Mesendoderm (in vitro differentiated cells): ENCODE results near the gene MC1R.
A peak's percentile ranks its signal among the peaks of the same experiment; 100 is the strongest.

ENCODE experiments used
- DNase-seq: peaks from one replicate; pipeline ENCODE4 v3.0.0; 2013
- H2AK5ac ChIP-seq: 2 replicates; pipeline ENCODE4 v1.6.1; 2013; ENCODE audit warnings: low read length, inconsistent platforms
- H2BK120ac ChIP-seq: 2 replicates; pipeline ENCODE4 v1.6.1; 2013; ENCODE audit warnings: low read depth, mild to moderate bottlenecking, low read length, moderate library complexity, mixed read lengths
- H2BK15ac ChIP-seq: replicated peaks from 2 replicates; pipeline ENCODE4 v1.6.1; 2013; ENCODE audit warnings: low read depth, mild to moderate bottlenecking, moderate library complexity
- H2BK5ac ChIP-seq: 2 replicates; pipeline ENCODE4 v1.6.1; 2013; ENCODE audit warnings: low read length, inconsistent platforms
- H3K18ac ChIP-seq: 2 replicates; pipeline ENCODE4 v1.6.1; 2013; ENCODE audit warnings: mild to moderate bottlenecking, low read length, mixed read lengths
- H3K23ac ChIP-seq: one replicate; pipeline ENCODE4 v1.6.1; 2013; ENCODE audit warnings: low read length
- H3K27ac ChIP-seq: 2 replicates; pipeline ENCODE4 v1.5.1; 2013; ENCODE audit warnings: low read depth, mild to moderate bottlenecking, inconsistent platforms, low read length, moderate library complexity
- H3K27me3 ChIP-seq: 2 replicates; pipeline ENCODE4 v1.6.1; 2013; ENCODE audit warnings: low read length, control low read depth, mild to moderate bottlenecking, inconsistent platforms; ENCODE audit not compliant: insufficient read depth, poor library complexity
- H3K36me3 ChIP-seq: 2 replicates; pipeline ENCODE4 v1.6.1; 2013; ENCODE audit warnings: low read length, inconsistent platforms; ENCODE audit not compliant: control insufficient read depth, insufficient read depth
- H3K4ac ChIP-seq: one replicate; pipeline ENCODE4 v1.6.1; 2013; ENCODE audit warnings: low read depth, mild to moderate bottlenecking, low read length, moderate library complexity
- H3K4me1 ChIP-seq: 2 replicates; pipeline ENCODE4 v1.6.1; 2013; ENCODE audit warnings: low read depth, low read length, inconsistent platforms; ENCODE audit not compliant: control insufficient read depth
- H3K4me2 ChIP-seq: 2 replicates; pipeline ENCODE4 v1.6.1; 2013; ENCODE audit warnings: low read length
- H3K4me3 ChIP-seq: 2 replicates; pipeline ENCODE4 v1.5.1; 2013; ENCODE audit warnings: mild to moderate bottlenecking, low read length
- H3K56ac ChIP-seq: one replicate; pipeline ENCODE4 v1.6.1; 2013; ENCODE audit warnings: low read length
- H3K79me1 ChIP-seq: 2 replicates; pipeline ENCODE4 v1.6.1; 2013; ENCODE audit warnings: low read length, inconsistent platforms
- H3K79me2 ChIP-seq: 2 replicates; pipeline ENCODE4 v1.6.1; 2013; ENCODE audit warnings: mild to moderate bottlenecking, low read length; ENCODE audit not compliant: control insufficient read depth, insufficient read depth
- H3K9ac ChIP-seq: 2 replicates; pipeline ENCODE4 v1.6.1; 2013; ENCODE audit warnings: low read length, inconsistent platforms
- H4K5ac ChIP-seq: one replicate; pipeline ENCODE4 v1.6.1; 2013; ENCODE audit warnings: low read length
- H4K8ac ChIP-seq: one replicate; pipeline ENCODE4 v1.6.1; 2013; ENCODE audit warnings: low read depth, mild to moderate bottlenecking, control low read depth, low read length, moderate library complexity
- WGBS: extraction: QIAGEN DNeasy Blood & Tissue Kit; methylation state at CpG from one replicate; pipeline ENCODE4 v1.1.7; 2013; ENCODE audit warnings: low lambda C conversion rate, missing lambda C conversion rate; ENCODE audit not compliant: insufficient coverage; ENCODE audit errors: extremely low coverage; 5-methylcytosine and 5-hydroxymethylcytosine counted together

The MC1R gene

DNA sequence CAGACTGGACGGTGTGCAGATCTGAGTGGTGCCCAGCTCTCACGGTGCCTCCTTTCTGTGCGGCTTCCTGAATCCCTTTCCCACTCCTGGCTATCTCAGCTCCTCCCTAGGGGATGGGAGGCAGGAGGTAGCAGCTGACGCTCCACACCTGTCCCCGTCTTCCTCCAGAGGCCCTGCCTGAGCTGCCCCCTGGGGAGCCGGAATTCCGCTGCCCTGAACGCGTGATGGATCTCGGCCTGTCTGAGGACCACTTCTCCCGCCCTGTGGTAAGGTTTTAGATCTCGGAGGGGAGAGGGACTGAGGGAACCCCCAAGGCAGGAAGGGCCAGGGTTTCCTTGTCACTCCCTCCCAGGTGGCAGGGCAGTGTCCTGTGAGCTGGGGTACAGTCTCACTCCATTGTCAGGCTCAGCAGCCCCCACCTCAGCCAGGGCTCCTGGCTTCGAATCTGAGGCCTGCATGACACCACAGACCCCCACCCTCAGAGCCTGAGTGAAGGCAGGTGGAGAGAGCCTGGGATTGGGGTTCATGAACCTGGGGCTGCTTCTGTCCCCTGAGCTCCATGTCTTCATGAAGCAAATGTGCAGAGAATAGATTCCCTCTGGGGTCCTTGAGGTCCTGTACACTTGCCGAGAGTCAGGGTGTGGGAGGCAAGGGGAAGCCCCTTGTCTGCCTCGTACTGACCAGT is 36.5 kb downstream of the MC1R start:
- Histone ChIP-seq H3K27me3 (no peaks in the 10 kb centered on the region), H3K79me2 (no peaks in the 10 kb centered on the region), H2BK15ac (no peak overlapping the region), H3K4ac (no peak overlapping the region), H2AK5ac (no peak overlapping the region), H3K23ac (no peak overlapping the region), H3K4me2 (no peak overlapping the region), H3K27ac (no peak overlapping the region), H4K5ac (no peak overlapping the region), H4K8ac (no peak overlapping the region), H2BK5ac (no peak overlapping the region), H3K18ac (no peak overlapping the region), H3K79me1 (no peaks in the 10 kb centered on the region), H3K9ac (no peak overlapping the region), H3K36me3 (peaks cover 1% of the 10 kb centered on the region), H3K4me1 (no peaks in the 10 kb centered on the region), H3K4me3 (no peak overlapping the region), H2BK120ac (no peak overlapping the region), H3K56ac (no peak overlapping the region)
- WGBS: no CpG with 5 or more reads among the region's 15 CpGs
- DNase-seq: no peak

GRCh38 chr16:89956505-89957215 is 38.0 kb downstream of the MC1R start:
- Histone ChIP-seq H2BK120ac (no peak overlapping the region), H3K36me3 (peaks cover 1% of the 10 kb centered on the region), H3K27ac (no peak overlapping the region), H3K4me3 (no peak overlapping the region), H3K4ac (no peak overlapping the region), H3K9ac (no peak overlapping the region), H2BK15ac (no peak overlapping the region), H4K5ac (no peak overlapping the region), H3K4me2 (no peak overlapping the region), H4K8ac (no peak overlapping the region), H3K56ac (no peak overlapping the region), H3K4me1 (no peaks in the 10 kb centered on the region), H3K23ac (no peak overlapping the region), H3K79me2 (no peaks in the 10 kb centered on the region), H2AK5ac (no peak overlapping the region), H3K27me3 (no peaks in the 10 kb centered on the region), H2BK5ac (no peak overlapping the region), H3K18ac (no peak overlapping the region), H3K79me1 (no peaks in the 10 kb centered on the region)
- no CpG with 5 or more reads among the region's 15 CpGs for WGBS
- no peak for DNase-seq

DNA sequence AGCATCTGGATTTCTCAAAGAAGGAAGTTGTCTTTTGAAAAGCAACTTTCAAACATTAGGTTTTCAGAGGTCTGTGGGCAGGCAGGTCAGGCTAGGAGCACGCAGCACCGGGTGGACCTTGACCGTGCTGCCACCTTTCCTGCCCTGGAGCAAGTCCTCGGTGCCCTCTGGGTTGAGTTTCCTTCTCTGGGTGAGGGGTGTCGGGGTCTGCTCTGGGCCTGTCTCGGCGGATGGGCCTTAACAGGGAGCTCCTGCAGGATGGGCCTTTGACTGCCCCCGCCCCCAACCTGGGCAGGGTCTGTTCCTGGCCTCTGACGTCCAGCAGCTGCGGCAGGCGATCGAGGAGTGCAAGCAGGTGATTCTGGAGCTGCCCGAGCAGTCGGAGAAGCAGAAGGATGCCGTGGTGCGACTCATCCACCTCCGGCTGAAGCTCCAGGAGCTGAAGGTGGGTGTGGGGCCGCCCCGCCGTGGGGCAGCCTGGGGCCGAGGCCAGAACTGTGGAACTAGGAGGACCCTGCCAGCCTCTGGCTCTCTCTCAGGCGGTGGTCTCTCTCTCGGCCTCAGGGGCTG is 38.6 kb downstream of the MC1R start:
- no peak overlapping the region for H3K56ac ChIP-seq
- H3K79me2 ChIP-seq: no peaks in the 10 kb centered on the region
- peaks cover 1% of the 10 kb centered on the region for H3K36me3 ChIP-seq
- H2BK5ac ChIP-seq: no peak overlapping the region
- H3K4ac ChIP-seq: no peak overlapping the region
- no peak overlapping the region for H3K4me3 ChIP-seq
- no peak overlapping the region for H3K18ac ChIP-seq
- no peak overlapping the region for H2BK120ac ChIP-seq
- no peak overlapping the region for H2AK5ac ChIP-seq
- H3K4me1 ChIP-seq: no peaks in the 10 kb centered on the region
- no CpG with 5 or more reads among the region's 23 CpGs for WGBS
- no peak overlapping the region for H3K9ac ChIP-seq
- H3K79me1 ChIP-seq: no peaks in the 10 kb centered on the region
- no peak overlapping the region for H3K27ac ChIP-seq
- no peaks in the 10 kb centered on the region for H3K27me3 ChIP-seq
- no peak overlapping the region for H4K8ac ChIP-seq
- H4K5ac ChIP-seq: no peak overlapping the region
- DNase-seq: no peak
- H2BK15ac ChIP-seq: no peak overlapping the region
- H3K23ac ChIP-seq: no peak overlapping the region
- H3K4me2 ChIP-seq: no peak overlapping the region

GRCh38 chr16:89958068-89958467 is 39.4 kb downstream of the MC1R start:
- H4K5ac ChIP-seq: no peak overlapping the region
- H2BK5ac ChIP-seq: no peak overlapping the region
- no peaks in the 10 kb centered on the region for H3K4me1 ChIP-seq
- no CpG with 5 or more reads among the region's 7 CpGs for WGBS
- DNase-seq: peak; percentile 74
- H2BK15ac ChIP-seq: no peak overlapping the region
- peaks cover 1% of the 10 kb centered on the region for H3K36me3 ChIP-seq
- H3K27ac ChIP-seq: no peak overlapping the region
- no peaks in the 10 kb centered on the region for H3K27me3 ChIP-seq
- H3K79me1 ChIP-seq: no peaks in the 10 kb centered on the region
- no peak overlapping the region for H3K4ac ChIP-seq
- H3K4me2 ChIP-seq: no peak overlapping the region
- H3K18ac ChIP-seq: no peak overlapping the region
- no peak overlapping the region for H2AK5ac ChIP-seq
- H2BK120ac ChIP-seq: no peak overlapping the region
- H3K4me3 ChIP-seq: no peak overlapping the region
- H4K8ac ChIP-seq: no peak overlapping the region
- no peak overlapping the region for H3K23ac ChIP-seq
- H3K56ac ChIP-seq: no peak overlapping the region
- H3K9ac ChIP-seq: no peak overlapping the region
- no peaks in the 10 kb centered on the region for H3K79me2 ChIP-seq

DNA sequence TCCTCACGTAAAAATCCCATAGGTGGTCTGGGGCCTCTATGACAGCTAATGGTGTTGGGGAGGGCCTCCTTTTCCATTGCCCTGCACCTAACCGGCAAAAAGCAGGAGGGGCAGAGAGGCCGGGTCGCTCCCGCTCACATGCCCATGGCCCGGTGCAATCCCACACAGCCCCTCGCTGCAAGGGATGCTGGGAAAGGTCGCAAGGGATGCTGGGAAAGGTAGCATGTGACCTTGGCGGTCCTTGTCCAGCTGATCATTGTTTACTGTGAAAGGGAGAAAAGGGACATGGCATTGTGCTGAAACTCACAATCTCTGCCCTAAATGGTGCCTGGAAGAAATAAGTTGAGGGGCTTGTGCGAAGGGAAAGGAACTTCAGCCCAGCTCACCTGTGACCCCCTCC is 39.9 kb downstream of the MC1R start:
- Histone ChIP-seq H3K79me1 (no peaks in the 10 kb centered on the region), H2BK5ac (no peak overlapping the region), H3K56ac (no peak overlapping the region), H2BK120ac (no peak overlapping the region), H3K36me3 (peaks cover 1% of the 10 kb centered on the region), H3K23ac (no peak overlapping the region), H3K9ac (no peak overlapping the region), H3K27me3 (no peaks in the 10 kb centered on the region), H3K4me2 (no peak overlapping the region), H3K4ac (no peak overlapping the region), H2BK15ac (no peak overlapping the region), H3K4me1 (no peaks in the 10 kb centered on the region), H4K5ac (no peak overlapping the region), H3K18ac (no peak overlapping the region), H2AK5ac (no peak overlapping the region), H3K79me2 (no peaks in the 10 kb centered on the region), H4K8ac (no peak overlapping the region), H3K4me3 (no peak overlapping the region), H3K27ac (no peak overlapping the region)
- DNase-seq: no peak
- no CpG with 5 or more reads among the region's 10 CpGs for WGBS
